Endothelial cell of umbilical vein (primary cell): Measurements from ENCODE around the gene CEP162. TPM values are rescaled to one million over a fixed set of nuclear protein-coding genes. Genes with fewer than 3 reads are reported as not detected.

Experiments used
- BruUV-seq: library from RNA; stranded (reverse); fragments of 400-500 nt; replicated peaks from 2 replicates; lab custom pipeline; 2021; lab: Mats Ljungman, UMichigan
- CTCF ChIA-PET: fragments of 300-600, 350-600 bp; sonication (Branson Sonifier 250); formaldehyde crosslinking; loops from one replicate; lab custom pipeline; 2021; ENCODE audit warnings: antibody characterized with exemption, inconsistent platforms; lab: Charles Lee
- POLR2A ChIA-PET: fragments of 300-600, 350-600 bp; sonication (Branson Sonifier 250); formaldehyde crosslinking; loops from one replicate; lab custom pipeline; 2021; ENCODE audit warnings: antibody characterized with exemption, inconsistent platforms; lab: Charles Lee
- DNase-seq: peaks from one replicate; pipeline ENCODE4 v3.0.0-alpha.2; 2011; ENCODE audit warnings: low read depth, low spot score
- FAIRE-seq: peaks from 2 replicates; lab custom pipeline; 2011; peaks lifted over from hg19 to GRCh38; lab: Jason Lieb, UNC
- H2AFZ ChIP-seq: 2 replicates; pipeline ENCODE4 v1.6.0; 2012; ENCODE audit warnings: low read depth, low read length, control low read depth, inconsistent platforms
- H3K27ac ChIP-seq: 2 replicates; pipeline ENCODE4 v1.5.1; 2011; ENCODE audit warnings: low read depth, mild to moderate bottlenecking, control low read depth, low read length, moderate library complexity; ENCODE audit not compliant: insufficient read depth
- H3K27me3 ChIP-seq, 2 experiments: 2 replicates each; pipeline versions ENCODE4 v1.6.0 to v1.6.1; 2011; ENCODE audit warnings: low read length in 2 of 2, mixed read lengths in 1 of 2; ENCODE audit not compliant: control insufficient read depth in 2 of 2, insufficient read depth in 2 of 2
- H3K36me3 ChIP-seq, 2 experiments: 2 replicates in 1 of 2; 3 replicates in 1 of 2; pipeline ENCODE4 v1.5.1; 2011; ENCODE audit warnings: low read length in 2 of 2, mild to moderate bottlenecking in 1 of 2, moderate library complexity in 1 of 2; ENCODE audit not compliant: control insufficient read depth in 2 of 2, insufficient read depth in 2 of 2; ENCODE audit errors: extremely low read depth in 1 of 2
- H3K4me1 ChIP-seq: 3 replicates; pipeline ENCODE4 v1.5.1; 2011; ENCODE audit warnings: mild to moderate bottlenecking, low read length; ENCODE audit not compliant: control insufficient read depth, insufficient read depth; ENCODE audit errors: extremely low read depth
- H3K4me2 ChIP-seq: 2 replicates; pipeline ENCODE4 v1.6.1; 2011; ENCODE audit warnings: low read length, control low read depth, mixed read lengths; ENCODE audit not compliant: insufficient read depth
- H3K4me3 ChIP-seq, 3 experiments: fragments of 200-600 bp in 1 of 3; sonication (generic), shearing (Covaris generic) in 1 of 3; replicated peaks in 1 of 3; 2 replicates each; pipeline ENCODE4 v1.5.1; 2011 to 2016; ENCODE audit warnings: control low read depth in 3 of 3, low read length in 3 of 3, mild to moderate bottlenecking in 2 of 3, inconsistent platforms in 1 of 3, low read depth in 1 of 3, moderate library complexity in 1 of 3; ENCODE audit not compliant: insufficient read depth in 1 of 3
- H3K79me2 ChIP-seq: 2 replicates; pipeline ENCODE4 v1.6.0; 2012; ENCODE audit warnings: low read length, inconsistent platforms; ENCODE audit not compliant: control insufficient read depth, insufficient read depth
- H3K9ac ChIP-seq: replicated peaks from 2 replicates; pipeline ENCODE3; 2011; ENCODE audit warnings: low read length, control low read depth; ENCODE audit not compliant: insufficient read depth; ENCODE audit errors: extremely low read depth
- H3K9me1 ChIP-seq: replicated peaks from 3 replicates; pipeline ENCODE4 v1.6.0; 2011; ENCODE audit warnings: mild to moderate bottlenecking, low read length; ENCODE audit not compliant: control insufficient read depth, insufficient read depth; ENCODE audit errors: extremely low read depth
- H3K9me3 ChIP-seq: replicated peaks from 2 replicates; pipeline ENCODE4 v1.5.1; 2012; ENCODE audit warnings: low read length, inconsistent platforms; ENCODE audit not compliant: control insufficient read depth, insufficient read depth
- H4K20me1 ChIP-seq: replicated peaks from 2 replicates; pipeline ENCODE3; 2011; ENCODE audit warnings: mild to moderate bottlenecking, low read length; ENCODE audit not compliant: control insufficient read depth, insufficient read depth; ENCODE audit errors: extremely low read depth
- EZH2 ChIP-seq: IDR thresholded peaks from 2 replicates; pipeline ENCODE4 v1.6.1; 2012; ENCODE audit warnings: borderline replicate concordance, low read depth, mild to moderate bottlenecking, moderate library complexity, low read length, inconsistent platforms; ENCODE audit not compliant: severe bottlenecking
- FOS ChIP-seq: IDR thresholded peaks from 2 replicates; pipeline ENCODE4 v1.6.1; 2011; ENCODE audit warnings: mild to moderate bottlenecking, low read length, moderate library complexity, borderline replicate concordance; ENCODE audit not compliant: insufficient read depth
- GATA2 ChIP-seq: IDR thresholded peaks from 2 replicates; pipeline ENCODE4 v1.7.0; 2011; ENCODE audit warnings: low read depth, mild to moderate bottlenecking, moderate library complexity, mixed read lengths, low read length; ENCODE audit not compliant: insufficient read length, insufficient read depth
- JUN ChIP-seq: IDR thresholded peaks from 2 replicates; pipeline ENCODE4 v1.6.1; 2011; ENCODE audit warnings: borderline replicate concordance, low read depth; ENCODE audit not compliant: insufficient read length, insufficient read depth
- MYC ChIP-seq: IDR thresholded peaks from one replicate; pipeline ENCODE4 v1.6.1; 2011; ENCODE audit warnings: mild to moderate bottlenecking, low read depth, low read length
- POLR2A ChIP-seq: IDR thresholded peaks from 2 replicates; pipeline ENCODE4 v1.6.1; 2012; ENCODE audit warnings: low read depth, mild to moderate bottlenecking, control low read depth, low read length
- POLR2AphosphoS5 ChIP-seq: IDR thresholded peaks from 2 replicates; pipeline ENCODE4 v1.6.1; 2012; ENCODE audit warnings: low read depth, mild to moderate bottlenecking, control low read depth, low read length, moderate library complexity; ENCODE audit not compliant: insufficient read depth
- dilution Hi-C: fragments of 300-500 bp; cut with MboI; formaldehyde crosslinking; loops from one replicate; pipeline ENCODE4 v1.15.0; 2019; ENCODE audit warnings: low sequenced_read_pairs; ENCODE audit not compliant: extremely low pct_ligation_motif_present
- intact Hi-C: fragments of 100-400 bp; cut with micrococcal nuclease; formaldehyde crosslinking; loops from one replicate; pipeline ENCODE4 v1.10.0; 2022
- polyA plus RNA-seq, 4 experiments: library from polyadenylated mRNA; depleted of rRNA in 3 of 4; stranded (reverse) in 3 of 4; unstranded in 1 of 4; fragments of >200 nt; gene quantifications; 2 replicates each; pipeline versions ENCODE4 v1.2.1 to v1.2.3, GENCODE V29; 2011 to 2012; ENCODE audit warnings: missing spikeins in 1 of 4
- total RNA-seq: library from RNA; stranded (reverse); gene quantifications from 2 replicates; pipeline ENCODE4 v1.2.3, GENCODE V29; 2021
- TF ChIP-seq, protein P1 (sequence below), 2 donors: IDR thresholded peaks; 1 replicate in 1 of 2; 2 replicates in 1 of 2; pipeline ENCODE4 v1.5.1; 2011; ENCODE audit warnings: low read length in 2 of 2, mild to moderate bottlenecking in 2 of 2, moderate library complexity in 2 of 2, control low read depth in 1 of 2, inconsistent platforms in 1 of 2, low read depth in 1 of 2; ENCODE audit not compliant: insufficient read depth in 1 of 2; ENCODE audit errors: extremely low read depth in 1 of 2
- TF ChIP-seq, protein P2 (sequence below): IDR thresholded peaks from 2 replicates; pipeline ENCODE4 v1.6.1; 2011; ENCODE audit not compliant: insufficient read depth, insufficient read length

The CEP162 gene
- total and polyA plus RNA-seq, 2 donors (not counting 3 experiments of a cell fraction or from before 2014, with no cell fraction given), result 0.79 to 10.8 TPM

DNA sequence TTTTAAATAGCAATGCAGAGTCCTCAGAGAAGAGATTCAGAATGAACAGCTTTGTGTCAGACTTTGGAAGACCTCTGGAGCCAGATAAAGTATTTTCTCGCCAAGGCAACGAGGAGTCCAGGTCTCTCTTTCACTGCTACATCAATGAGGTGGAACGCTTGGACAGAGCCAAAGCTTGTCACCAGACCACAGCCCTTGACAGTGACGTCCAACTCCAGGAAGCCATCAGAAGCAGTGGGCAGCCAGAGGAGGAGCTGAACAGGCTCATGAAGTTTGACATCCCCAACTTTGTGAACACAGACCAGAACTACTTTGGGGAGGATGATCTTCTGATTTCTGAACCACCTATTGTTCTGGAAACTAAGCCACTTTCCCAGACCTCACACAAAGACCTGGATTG, 138.4 kb downstream of the CEP162 start:
- H3K27ac ChIP-seq, result no peak overlapping the region
- no peaks in the 10 kb centered on the region for H3K9me3 ChIP-seq
- POLR2A ChIA-PET, result interaction anchor here (0.7 kb wide), 1 partner anchor 11 kb away, joined by 4 read pairs; no protein-coding TSS in a partner anchor
- H3K4me3 ChIP-seq, result no peak overlapping the region
- BruUV-seq, result no TSS peak
- TF ChIP-seq POLR2AphosphoS5 (no peak), MYC (no peak), JUN (no peak), GATA2 (no peak), POLR2A (no peak), EZH2 (no peak), FOS (no peak)
- TF ChIP-seq, protein P1, sequence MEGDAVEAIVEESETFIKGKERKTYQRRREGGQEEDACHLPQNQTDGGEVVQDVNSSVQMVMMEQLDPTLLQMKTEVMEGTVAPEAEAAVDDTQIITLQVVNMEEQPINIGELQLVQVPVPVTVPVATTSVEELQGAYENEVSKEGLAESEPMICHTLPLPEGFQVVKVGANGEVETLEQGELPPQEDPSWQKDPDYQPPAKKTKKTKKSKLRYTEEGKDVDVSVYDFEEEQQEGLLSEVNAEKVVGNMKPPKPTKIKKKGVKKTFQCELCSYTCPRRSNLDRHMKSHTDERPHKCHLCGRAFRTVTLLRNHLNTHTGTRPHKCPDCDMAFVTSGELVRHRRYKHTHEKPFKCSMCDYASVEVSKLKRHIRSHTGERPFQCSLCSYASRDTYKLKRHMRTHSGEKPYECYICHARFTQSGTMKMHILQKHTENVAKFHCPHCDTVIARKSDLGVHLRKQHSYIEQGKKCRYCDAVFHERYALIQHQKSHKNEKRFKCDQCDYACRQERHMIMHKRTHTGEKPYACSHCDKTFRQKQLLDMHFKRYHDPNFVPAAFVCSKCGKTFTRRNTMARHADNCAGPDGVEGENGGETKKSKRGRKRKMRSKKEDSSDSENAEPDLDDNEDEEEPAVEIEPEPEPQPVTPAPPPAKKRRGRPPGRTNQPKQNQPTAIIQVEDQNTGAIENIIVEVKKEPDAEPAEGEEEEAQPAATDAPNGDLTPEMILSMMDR (IDR thresholded peaks at IDR 0.05; ENCODE audit: extremely low read depth in 1 of 2, insufficient read depth in 1 of 2, low read depth in 1 of 2, low read length in 2 of 2), result no peak
- TF ChIP-seq, protein P2, sequence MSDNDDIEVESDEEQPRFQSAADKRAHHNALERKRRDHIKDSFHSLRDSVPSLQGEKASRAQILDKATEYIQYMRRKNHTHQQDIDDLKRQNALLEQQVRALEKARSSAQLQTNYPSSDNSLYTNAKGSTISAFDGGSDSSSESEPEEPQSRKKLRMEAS, result no peak
- FAIRE-seq, result no peak
- H3K9me1 ChIP-seq, result no peaks in the 10 kb centered on the region
- dilution Hi-C loops (no loop called here), intact Hi-C loops (no loop called here)
- H3K27me3 ChIP-seq, result peaks cover 0 to 1% of the 10 kb centered on the region in 2 experiments
- no peak overlapping the region for H3K4me2 ChIP-seq
- no peak for DNase-seq
- H3K36me3 ChIP-seq, result no peaks in the 10 kb centered on the region
- no peak overlapping the region for H3K9ac ChIP-seq
- CTCF ChIA-PET, result interaction anchor here (1.1 to 1.2 kb wide), 4 partner anchors 12 to 474 kb away, joined by 3 read pairs; no protein-coding TSS in a partner anchor
- H3K4me1 ChIP-seq, result no peaks in the 10 kb centered on the region
- H2AFZ ChIP-seq, result no peak overlapping the region
- H4K20me1 ChIP-seq, result no peaks in the 10 kb centered on the region
- no peaks in the 10 kb centered on the region for H3K79me2 ChIP-seq
